ENCODE data around the gene DOC2B.

Gene DOC2B

DNA sequence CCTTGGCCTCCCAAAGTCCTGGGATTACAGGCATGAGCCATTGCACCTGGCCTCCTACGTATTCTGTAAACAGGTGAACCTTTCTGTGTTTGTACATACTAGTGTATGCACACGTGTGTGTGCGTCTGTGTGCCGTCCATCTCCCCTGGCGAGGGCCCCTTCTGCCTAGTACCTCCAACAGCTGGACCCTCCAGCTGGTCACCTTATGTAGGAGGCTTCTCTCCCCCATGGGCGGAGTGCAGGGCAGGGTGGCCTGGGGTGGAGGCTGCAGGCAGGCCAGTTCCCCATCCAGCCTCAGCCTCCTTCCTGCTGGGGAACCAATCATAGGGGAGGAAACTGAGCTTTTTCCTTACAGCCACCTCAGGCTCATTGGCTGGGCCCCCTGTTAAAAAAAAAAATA lies 24.4 kb upstream of the DOC2B start:
- Histone ChIP-seq H3K9ac (ENCODE audit: low read length) (no peak overlapping the region), H3K4me2 (ENCODE audit: low read length) (no peak overlapping the region), H2AFZ (ENCODE audit: low read length) (no peak overlapping the region), H3K4me3 (ENCODE audit: low read depth, low read length, poor library complexity, severe bottlenecking) (no peak overlapping the region), H3K79me2 (ENCODE audit: insufficient read depth, low read length) (no peaks in the 10 kb centered on the region), H3K9me3 (ENCODE audit: low read length) (no peaks in the 10 kb centered on the region), H3K36me3 (ENCODE audit: insufficient read depth, low read length) (no peaks in the 10 kb centered on the region; the same call in 1 of the 2 replicates), H4K20me1 (ENCODE audit: insufficient read depth, low read length) (no peaks in the 10 kb centered on the region), H3K27me3 (ENCODE audit: insufficient read depth, low read length) (no peaks in the 10 kb centered on the region; the same call in 1 of the 2 replicates), H3F3A (ENCODE audit: insufficient read depth, low read length) (no peaks in the 10 kb centered on the region), H3K27ac (ENCODE audit: low read depth, low read length, poor library complexity, severe bottlenecking) (no peak overlapping the region), H3K4me1 (ENCODE audit: insufficient read depth, low read length, severe bottlenecking) (no peaks in the 10 kb centered on the region), H3K9me2 (ENCODE audit: low read depth, low read length) (no peaks in the 10 kb centered on the region)
- TF ChIP-seq, protein P1, sequence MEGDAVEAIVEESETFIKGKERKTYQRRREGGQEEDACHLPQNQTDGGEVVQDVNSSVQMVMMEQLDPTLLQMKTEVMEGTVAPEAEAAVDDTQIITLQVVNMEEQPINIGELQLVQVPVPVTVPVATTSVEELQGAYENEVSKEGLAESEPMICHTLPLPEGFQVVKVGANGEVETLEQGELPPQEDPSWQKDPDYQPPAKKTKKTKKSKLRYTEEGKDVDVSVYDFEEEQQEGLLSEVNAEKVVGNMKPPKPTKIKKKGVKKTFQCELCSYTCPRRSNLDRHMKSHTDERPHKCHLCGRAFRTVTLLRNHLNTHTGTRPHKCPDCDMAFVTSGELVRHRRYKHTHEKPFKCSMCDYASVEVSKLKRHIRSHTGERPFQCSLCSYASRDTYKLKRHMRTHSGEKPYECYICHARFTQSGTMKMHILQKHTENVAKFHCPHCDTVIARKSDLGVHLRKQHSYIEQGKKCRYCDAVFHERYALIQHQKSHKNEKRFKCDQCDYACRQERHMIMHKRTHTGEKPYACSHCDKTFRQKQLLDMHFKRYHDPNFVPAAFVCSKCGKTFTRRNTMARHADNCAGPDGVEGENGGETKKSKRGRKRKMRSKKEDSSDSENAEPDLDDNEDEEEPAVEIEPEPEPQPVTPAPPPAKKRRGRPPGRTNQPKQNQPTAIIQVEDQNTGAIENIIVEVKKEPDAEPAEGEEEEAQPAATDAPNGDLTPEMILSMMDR (IDR thresholded peaks at IDR 0.05; ENCODE audit: low read length): no peak
- no peak for TF ChIP-seq EZH2 (IDR thresholded peaks at IDR 0.05; ENCODE audit: borderline replicate concordance, low read length)

- H3K4me1 ChIP-seq (ENCODE audit: insufficient read depth, low read length, severe bottlenecking): no peaks in the 10 kb centered on the region
Observed at GRCh38 chr17:205148-205669, 23.8 kb upstream of the DOC2B start.

GRCh38 chr17:204427-205147 lies 23.1 kb upstream of the DOC2B start:
- Histone ChIP-seq H3K27ac (ENCODE audit: low read depth, low read length, poor library complexity, severe bottlenecking) (no peak overlapping the region), H3K9ac (ENCODE audit: low read length) (no peak overlapping the region), H3K9me2 (ENCODE audit: low read depth, low read length) (no peaks in the 10 kb centered on the region), H3K4me3 (ENCODE audit: low read depth, low read length, poor library complexity, severe bottlenecking) (no peak overlapping the region), H4K20me1 (ENCODE audit: insufficient read depth, low read length) (no peaks in the 10 kb centered on the region), H3F3A (ENCODE audit: insufficient read depth, low read length) (no peaks in the 10 kb centered on the region), H3K4me2 (ENCODE audit: low read length) (no peak overlapping the region), H2AFZ (ENCODE audit: low read length) (no peak overlapping the region), H3K4me1 (ENCODE audit: insufficient read depth, low read length, severe bottlenecking) (no peaks in the 10 kb centered on the region), H3K9me3 (ENCODE audit: low read length) (no peaks in the 10 kb centered on the region), H3K36me3 (ENCODE audit: insufficient read depth, low read length) (no peaks in the 10 kb centered on the region; the same call in 1 of the 2 replicates), H3K27me3 (ENCODE audit: insufficient read depth, low read length) (no peaks in the 10 kb centered on the region; the same call in 1 of the 2 replicates), H3K79me2 (ENCODE audit: insufficient read depth, low read length) (no peaks in the 10 kb centered on the region)
- TF ChIP-seq EZH2 (IDR thresholded peaks at IDR 0.05; ENCODE audit: borderline replicate concordance, low read length): no peak
- TF ChIP-seq, protein P1 (IDR thresholded peaks at IDR 0.05; ENCODE audit: low read length): no peak

More at GRCh38 chr17:205148-205669, 23.8 kb upstream of the DOC2B start:
- H3K36me3 ChIP-seq (ENCODE audit: insufficient read depth, low read length): no peaks in the 10 kb centered on the region; the same call in 1 of the 2 replicates
- H3K9me2 ChIP-seq (ENCODE audit: low read depth, low read length): no peaks in the 10 kb centered on the region
- no peak overlapping the region for H3K4me3 ChIP-seq (ENCODE audit: low read depth, low read length, poor library complexity, severe bottlenecking)
- H3K9me3 ChIP-seq (ENCODE audit: low read length): no peaks in the 10 kb centered on the region
- H3K27me3 ChIP-seq (ENCODE audit: insufficient read depth, low read length): no peaks in the 10 kb centered on the region; the same call in 1 of the 2 replicates
- no peak overlapping the region for H3K4me2 ChIP-seq (ENCODE audit: low read length)
- no peak overlapping the region for H3K9ac ChIP-seq (ENCODE audit: low read length)
- no peak overlapping the region for H3K27ac ChIP-seq (ENCODE audit: low read depth, low read length, poor library complexity, severe bottlenecking)
- H2AFZ ChIP-seq (ENCODE audit: low read length): no peak overlapping the region
- H3F3A ChIP-seq (ENCODE audit: insufficient read depth, low read length): no peaks in the 10 kb centered on the region
- no peaks in the 10 kb centered on the region for H3K79me2 ChIP-seq (ENCODE audit: insufficient read depth, low read length)
- TF ChIP-seq, protein P1 (IDR thresholded peaks at IDR 0.05; ENCODE audit: low read length): no peak
- no peak for TF ChIP-seq EZH2 (IDR thresholded peaks at IDR 0.05; ENCODE audit: borderline replicate concordance, low read length)
- H4K20me1 ChIP-seq (ENCODE audit: insufficient read depth, low read length): no peaks in the 10 kb centered on the region

All from OCI-LY1 (cell line).